OCI-LY7 (cell line): ENCODE data around the gene MS4A10. TPM values are rescaled to one million over a fixed set of nuclear protein-coding genes. Genes with fewer than 3 reads are reported as not detected.

Experiments
- BruUV-seq: library from RNA; stranded (reverse); fragments of 400-500 nt; replicated peaks from 2 replicates; lab custom pipeline; 2021; lab: Mats Ljungman, UMichigan
- CTCF ChIA-PET: fragments of 300-600 bp; sonication (Branson Sonifier 250); formaldehyde crosslinking; loops from one replicate; lab custom pipeline; 2022; ENCODE audit warnings: antibody characterized with exemption; ENCODE audit not compliant: unreplicated experiment; lab: Charles Lee
- POLR2A ChIA-PET: fragments of 300-600 bp; sonication (Branson Sonifier 250); formaldehyde crosslinking; loops from one replicate; lab custom pipeline; 2022; ENCODE audit warnings: antibody characterized with exemption; lab: Charles Lee
- DNase-seq: peaks from one replicate; pipeline ENCODE4 v3.0.0-alpha.2; 2015; ENCODE audit warnings: low spot score
- H2AFZ ChIP-seq: fragments of 200-600 bp; sonication (generic), shearing (Covaris generic); 2 replicates; pipeline ENCODE4 v1.6.1; 2014; ENCODE audit warnings: mild to moderate bottlenecking, antibody characterized with exemption, low read length, moderate library complexity
- H3K27ac ChIP-seq: fragments of 200-600 bp; sonication (generic); 2 replicates; pipeline ENCODE4 v1.5.1; 2014; ENCODE audit warnings: mixed run types, low read depth, mild to moderate bottlenecking, moderate library complexity, low read length, inconsistent platforms; ENCODE audit not compliant: poor library complexity, severe bottlenecking
- H3K36me3 ChIP-seq: fragments of 200-600 bp; sonication (generic); 2 replicates; pipeline ENCODE4 v1.6.1; 2014; ENCODE audit warnings: mild to moderate bottlenecking, antibody characterized with exemption, low read length, moderate library complexity, mixed read lengths; ENCODE audit not compliant: insufficient read depth
- H3K4me1 ChIP-seq: fragments of 200-600 bp; sonication (generic); 2 replicates; pipeline ENCODE4 v1.5.1; 2014; ENCODE audit warnings: mild to moderate bottlenecking, low read length; ENCODE audit not compliant: insufficient read depth, poor library complexity, severe bottlenecking
- H3K4me2 ChIP-seq: fragments of 200-600 bp; sonication (generic); 2 replicates; pipeline ENCODE4 v1.6.1; 2014; ENCODE audit warnings: mild to moderate bottlenecking, low read length
- H3K4me3 ChIP-seq: fragments of 200-600 bp; sonication (generic); 2 replicates; pipeline ENCODE4 v1.5.1; 2014; ENCODE audit warnings: mild to moderate bottlenecking, low read depth, low read length; ENCODE audit not compliant: poor library complexity, severe bottlenecking
- H3K79me2 ChIP-seq: fragments of 200-600 bp; sonication (generic); 2 replicates; pipeline ENCODE4 v1.6.1; 2016; ENCODE audit warnings: low read depth, mild to moderate bottlenecking, low read length, moderate library complexity, mixed read lengths; ENCODE audit not compliant: insufficient read depth
- H3K9me2 ChIP-seq: fragments of 200-600 bp; sonication (generic); 2 replicates; pipeline ENCODE4 v1.6.1; 2016; ENCODE audit warnings: mild to moderate bottlenecking, low read length, mixed read lengths; ENCODE audit not compliant: insufficient read depth
- H3K9me3 ChIP-seq: fragments of 200-600 bp; sonication (generic); 2 replicates; pipeline ENCODE4 v1.6.1; 2014; ENCODE audit warnings: mild to moderate bottlenecking, mixed run types, low read length, mixed read lengths
- H4K20me1 ChIP-seq: fragments of 200-600 bp; sonication (generic); 2 replicates; pipeline ENCODE4 v1.6.1; 2014; ENCODE audit warnings: mild to moderate bottlenecking, antibody characterized with exemption, low read length, moderate library complexity, mixed read lengths; ENCODE audit not compliant: insufficient read depth
- EZH2phosphoT487 ChIP-seq: fragments of 200-600 bp; sonication (generic); IDR thresholded peaks from 2 replicates; pipeline ENCODE4 v1.6.1; 2018; ENCODE audit warnings: low read depth, borderline replicate concordance, mild to moderate bottlenecking, mixed run types, antibody characterized with exemption, low read length, moderate library complexity, mixed read lengths
- intact Hi-C: fragments of 100-400 bp; cut with micrococcal nuclease; formaldehyde crosslinking; loops from one replicate; pipeline ENCODE4 v1.10.0; 2022; ENCODE audit not compliant: unreplicated experiment
- total RNA-seq, 2 experiments: library from RNA; depleted of rRNA in 1 of 2; stranded (reverse); fragments of >200 nt in 1 of 2; shearing (Covaris generic) in 1 of 2; gene quantifications; 2 replicates each; pipeline ENCODE4 v1.2.3, GENCODE V29; 2014 to 2022
- TF ChIP-seq, protein P1 (sequence below): fragments of 200-600 bp; sonication (generic); conservative IDR thresholded peaks from 2 replicates; pipeline ENCODE4 v1.5.1; 2014; ENCODE audit warnings: mild to moderate bottlenecking, antibody characterized with exemption, low read length, moderate library complexity, mixed read lengths

The MS4A10 gene
- total RNA-seq, 2 experiments from 2014 or later, result not detected

GRCh38 chr11:60750911-60751310 is 34.2 kb upstream of the MS4A10 start:
- no TSS peak for BruUV-seq

GRCh38 chr11:60753309-60753708 is 31.8 kb upstream of the MS4A10 start:
- no peak for DNase-seq
- ChIA-PET POLR2A (interaction anchor here (1.4 kb wide), 1 partner anchor 47 kb away, joined by 3 read pairs; no protein-coding TSS in a partner anchor), CTCF (no interaction called here)
- H4K20me1 ChIP-seq, result no peaks in the 10 kb centered on the region
- no TSS peak for BruUV-seq
- TF ChIP-seq, protein P1, sequence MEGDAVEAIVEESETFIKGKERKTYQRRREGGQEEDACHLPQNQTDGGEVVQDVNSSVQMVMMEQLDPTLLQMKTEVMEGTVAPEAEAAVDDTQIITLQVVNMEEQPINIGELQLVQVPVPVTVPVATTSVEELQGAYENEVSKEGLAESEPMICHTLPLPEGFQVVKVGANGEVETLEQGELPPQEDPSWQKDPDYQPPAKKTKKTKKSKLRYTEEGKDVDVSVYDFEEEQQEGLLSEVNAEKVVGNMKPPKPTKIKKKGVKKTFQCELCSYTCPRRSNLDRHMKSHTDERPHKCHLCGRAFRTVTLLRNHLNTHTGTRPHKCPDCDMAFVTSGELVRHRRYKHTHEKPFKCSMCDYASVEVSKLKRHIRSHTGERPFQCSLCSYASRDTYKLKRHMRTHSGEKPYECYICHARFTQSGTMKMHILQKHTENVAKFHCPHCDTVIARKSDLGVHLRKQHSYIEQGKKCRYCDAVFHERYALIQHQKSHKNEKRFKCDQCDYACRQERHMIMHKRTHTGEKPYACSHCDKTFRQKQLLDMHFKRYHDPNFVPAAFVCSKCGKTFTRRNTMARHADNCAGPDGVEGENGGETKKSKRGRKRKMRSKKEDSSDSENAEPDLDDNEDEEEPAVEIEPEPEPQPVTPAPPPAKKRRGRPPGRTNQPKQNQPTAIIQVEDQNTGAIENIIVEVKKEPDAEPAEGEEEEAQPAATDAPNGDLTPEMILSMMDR, result no peak
- no peak for TF ChIP-seq EZH2phosphoT487
- H3K4me1 ChIP-seq, result no peaks in the 10 kb centered on the region
- H3K9me3 ChIP-seq, result no peaks in the 10 kb centered on the region
- no peaks in the 10 kb centered on the region for H3K9me2 ChIP-seq
- H3K36me3 ChIP-seq, result no peaks in the 10 kb centered on the region
- no peak overlapping the region for H3K27ac ChIP-seq
- no peak overlapping the region for H3K4me2 ChIP-seq
- H3K4me3 ChIP-seq, result no peak overlapping the region
- no peak overlapping the region for H2AFZ ChIP-seq
- H3K79me2 ChIP-seq, result no peaks in the 10 kb centered on the region
- intact Hi-C loops, result loop anchor here (10.0 kb wide), 1 partner anchor 409 kb away; no protein-coding TSS in a partner anchor

More at GRCh38 chr11:60750911-60751310, 34.2 kb upstream of the MS4A10 start:
- POLR2A ChIA-PET, result no interaction called here
- Histone ChIP-seq H3K79me2 (no peaks in the 10 kb centered on the region), H3K36me3 (no peaks in the 10 kb centered on the region), H3K4me2 (no peak overlapping the region), H3K9me3 (no peaks in the 10 kb centered on the region), H3K4me1 (no peaks in the 10 kb centered on the region), H3K9me2 (no peaks in the 10 kb centered on the region), H2AFZ (no peak overlapping the region), H4K20me1 (no peaks in the 10 kb centered on the region), H3K27ac (no peak overlapping the region), H3K4me3 (no peak overlapping the region)
- TF ChIP-seq, protein P1, result no peak
- TF ChIP-seq EZH2phosphoT487, result no peak
- intact Hi-C loops, result loop anchor here (10.0 kb wide), 1 partner anchor 406 kb away; no protein-coding TSS in a partner anchor
- no peak for DNase-seq
- CTCF ChIA-PET, result no interaction called here

DNA sequence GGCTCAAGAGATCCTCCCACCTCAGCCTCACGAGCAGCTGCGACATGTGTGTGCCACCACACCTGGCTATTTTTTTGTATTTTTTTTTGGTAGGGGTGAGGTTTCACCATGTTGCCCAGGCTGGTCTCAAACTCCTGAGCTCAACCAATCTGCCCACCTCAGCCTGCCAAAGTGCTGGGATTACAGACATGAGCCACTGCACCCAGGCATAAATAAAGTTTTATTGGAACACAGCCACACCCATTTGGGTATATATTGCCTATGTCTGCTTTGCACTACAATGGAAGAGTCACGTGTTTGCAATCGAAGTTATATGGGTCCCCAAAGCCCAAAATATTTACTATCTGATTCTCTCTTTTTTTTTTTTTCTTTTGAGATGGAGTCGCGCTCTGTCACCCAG is 30.2 kb upstream of the MS4A10 start:
- no peaks in the 10 kb centered on the region for H3K79me2 ChIP-seq
- no peak overlapping the region for H2AFZ ChIP-seq
- H3K4me1 ChIP-seq, result no peaks in the 10 kb centered on the region
- ChIA-PET POLR2A (no interaction called here), CTCF (no interaction called here)
- H3K9me3 ChIP-seq, result no peaks in the 10 kb centered on the region
- no peak overlapping the region for H3K4me3 ChIP-seq
- H3K27ac ChIP-seq, result no peak overlapping the region
- TF ChIP-seq, protein P1, result no peak
- no peak for TF ChIP-seq EZH2phosphoT487
- H4K20me1 ChIP-seq, result no peaks in the 10 kb centered on the region
- H3K9me2 ChIP-seq, result no peaks in the 10 kb centered on the region
- intact Hi-C loops, result loop anchor here (10.0 kb wide), 1 partner anchor 410 kb away; no protein-coding TSS in a partner anchor
- no peaks in the 10 kb centered on the region for H3K36me3 ChIP-seq
- no TSS peak for BruUV-seq
- H3K4me2 ChIP-seq, result no peak overlapping the region
- DNase-seq, result no peak
